GM19463 (cell line): ENCODE data around the gene ZSWIM5.

Experiments
- ATAC-seq: cut with Tn5 transposase; IDR thresholded peaks from one replicate; pipeline ENCODE4 v1.9.1; 2021; ENCODE audit warnings: mild to moderate bottlenecking, moderate library complexity; ENCODE audit not compliant: unreplicated experiment

ZSWIM5 gene

DNA sequence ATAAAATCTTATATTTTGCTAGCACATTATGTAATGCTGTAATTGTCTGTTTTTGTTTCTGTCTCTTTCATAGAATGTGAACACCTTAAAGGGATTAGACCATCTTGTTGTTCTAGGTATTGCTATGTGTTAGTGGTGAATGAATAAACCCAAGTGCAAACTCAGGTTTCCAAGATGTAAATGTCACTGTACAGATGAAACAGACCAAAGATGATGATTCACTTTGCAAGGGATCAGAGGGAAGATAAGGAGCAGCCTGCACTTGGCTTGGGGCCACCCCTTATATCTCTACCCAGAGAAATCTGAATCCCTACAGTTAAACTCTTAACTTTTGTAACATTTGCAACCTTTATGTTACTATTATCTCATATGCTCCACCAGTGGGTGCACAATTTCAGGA is 168.9 kb downstream of the ZSWIM5 start:
- ATAC-seq: no peak

DNA sequence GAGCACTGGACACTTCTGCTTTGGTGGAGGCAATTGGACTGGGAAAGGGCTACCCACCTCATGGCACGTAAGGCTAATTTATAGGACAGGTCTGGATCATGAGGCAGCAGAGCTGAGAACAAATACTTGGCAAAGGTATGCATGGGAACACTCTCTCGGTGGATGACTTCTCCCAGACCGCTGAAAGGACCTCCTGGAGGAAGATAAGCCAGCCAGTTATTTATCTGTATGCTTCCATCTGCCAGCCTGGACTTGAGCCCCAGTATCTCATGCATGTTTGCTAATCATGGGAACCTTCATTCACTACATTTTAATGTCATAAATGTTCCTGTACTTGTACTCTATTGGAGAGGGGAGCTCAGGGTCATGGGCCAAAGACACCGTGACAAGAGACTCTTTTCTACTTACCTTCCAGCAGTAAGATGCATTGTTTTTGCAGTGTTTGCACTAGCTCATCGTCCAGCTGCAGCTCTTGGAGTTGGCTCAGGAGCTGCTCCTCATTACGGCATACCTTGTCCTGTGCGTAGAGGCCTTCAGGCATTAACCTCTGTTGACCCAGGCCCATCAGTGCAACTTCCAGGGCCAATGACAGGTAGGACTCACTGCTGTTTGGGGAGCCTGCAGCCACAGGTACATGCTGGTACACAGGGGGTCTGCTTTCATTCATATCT is 170.6 kb downstream of the ZSWIM5 start:
- no peak for ATAC-seq

DNA sequence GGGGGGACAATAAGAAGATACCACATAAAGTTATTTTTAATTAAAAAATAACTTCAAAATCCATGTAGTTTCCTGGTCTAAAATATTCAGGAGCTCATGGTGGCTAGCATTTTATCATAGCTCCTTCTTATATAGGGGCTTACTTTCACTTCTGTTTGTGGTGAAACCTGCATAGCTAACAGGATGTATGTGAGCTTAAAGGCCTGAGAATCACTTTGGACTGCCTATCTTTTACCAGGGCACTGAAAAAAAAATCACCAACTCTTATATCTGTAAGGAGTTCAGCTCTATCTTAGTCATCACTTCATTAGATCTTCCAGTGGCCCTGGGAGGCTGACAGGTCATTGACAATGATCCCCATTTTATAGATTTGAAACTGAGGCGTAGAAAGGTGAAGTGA is 173.0 kb downstream of the ZSWIM5 start:
- no peak for ATAC-seq

DNA sequence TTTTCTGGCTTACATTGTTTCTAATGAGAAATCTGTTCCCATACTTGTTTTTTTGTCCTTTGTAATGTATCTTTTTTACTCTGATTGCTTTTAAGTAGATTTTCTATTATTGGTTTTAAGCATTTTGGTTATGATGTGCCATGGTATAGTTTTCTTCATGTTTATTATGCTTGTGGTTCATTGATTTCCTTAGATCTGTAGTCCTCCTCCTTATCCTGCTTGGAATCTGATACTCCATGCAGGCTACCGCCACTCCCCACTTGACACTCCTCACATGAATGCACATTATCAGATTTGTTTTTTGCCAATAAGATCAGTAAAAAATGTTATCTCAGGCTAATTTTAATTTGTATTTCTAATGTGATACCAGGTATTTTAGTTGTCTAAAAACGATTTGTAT is 173.6 kb downstream of the ZSWIM5 start:
- no peak for ATAC-seq

DNA sequence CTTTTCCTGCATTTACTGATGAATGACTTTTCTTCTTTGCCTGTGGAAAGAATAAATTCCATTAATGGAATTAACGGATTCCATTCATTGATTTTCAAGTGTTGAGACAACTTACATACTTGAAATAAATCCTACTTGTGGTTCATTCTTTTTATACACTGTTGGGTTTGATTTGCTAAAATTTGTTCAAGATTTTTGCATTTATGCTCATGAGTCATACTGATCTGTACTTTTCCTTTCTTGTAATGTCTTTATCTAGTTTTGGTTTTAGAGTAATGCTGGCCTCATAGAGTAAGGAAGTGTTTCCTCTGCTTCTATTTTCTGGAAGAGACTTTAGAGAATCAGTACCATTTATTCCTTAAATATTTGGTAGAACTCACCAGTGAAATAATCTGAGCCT is 180.0 kb downstream of the ZSWIM5 start:
- no peak for ATAC-seq

DNA sequence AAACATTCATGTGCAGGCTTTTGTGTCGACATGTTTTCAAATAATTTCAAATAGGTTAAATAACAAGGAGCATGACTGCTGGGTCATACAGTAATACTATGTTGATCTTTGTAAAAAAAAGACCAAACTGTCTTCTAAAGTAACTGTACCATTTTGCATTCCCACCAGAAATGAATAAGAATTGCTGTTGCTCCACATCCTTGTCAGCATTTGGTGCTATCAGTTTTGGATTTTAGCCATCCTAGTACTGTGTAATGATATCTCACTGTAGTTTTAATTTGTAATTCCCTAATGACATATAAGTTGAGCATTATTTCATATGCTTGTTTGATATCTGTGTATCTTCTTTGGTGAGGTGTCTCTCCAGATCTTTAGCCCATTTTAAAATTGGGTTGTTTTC is 182.7 kb downstream of the ZSWIM5 start:
- no peak for ATAC-seq

DNA sequence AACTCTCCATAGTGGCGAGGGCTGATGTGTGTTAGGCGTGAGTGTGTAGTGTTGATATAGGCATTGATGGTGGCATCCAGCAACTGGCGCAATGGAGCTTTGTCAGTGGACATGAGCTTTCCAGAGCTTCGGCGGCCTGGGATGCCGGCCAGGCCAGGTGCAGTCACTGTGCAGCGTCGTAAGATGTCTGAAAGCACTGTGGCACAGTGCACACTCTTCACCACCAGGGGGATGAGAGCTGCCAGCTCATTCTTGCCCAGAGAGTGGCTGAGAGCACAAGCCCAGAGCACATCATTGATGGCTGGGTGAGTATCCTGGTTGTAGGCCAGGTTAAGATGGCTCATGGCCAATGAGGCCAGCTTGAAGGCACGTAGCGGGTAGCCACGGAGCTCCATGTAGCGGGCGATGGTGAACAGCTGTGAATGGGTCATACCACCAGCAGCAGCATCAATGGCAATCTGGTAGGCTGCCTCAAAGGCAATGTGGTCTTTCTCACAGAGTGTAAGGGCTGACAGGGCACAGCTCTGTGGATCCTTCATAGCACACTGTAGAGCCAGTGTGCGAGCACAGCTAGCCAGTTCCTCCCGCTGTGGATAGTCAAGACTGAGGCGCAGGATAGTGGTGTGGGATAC is 187.7 kb downstream of the ZSWIM5 start:
- ATAC-seq: peak; percentile 67

DNA sequence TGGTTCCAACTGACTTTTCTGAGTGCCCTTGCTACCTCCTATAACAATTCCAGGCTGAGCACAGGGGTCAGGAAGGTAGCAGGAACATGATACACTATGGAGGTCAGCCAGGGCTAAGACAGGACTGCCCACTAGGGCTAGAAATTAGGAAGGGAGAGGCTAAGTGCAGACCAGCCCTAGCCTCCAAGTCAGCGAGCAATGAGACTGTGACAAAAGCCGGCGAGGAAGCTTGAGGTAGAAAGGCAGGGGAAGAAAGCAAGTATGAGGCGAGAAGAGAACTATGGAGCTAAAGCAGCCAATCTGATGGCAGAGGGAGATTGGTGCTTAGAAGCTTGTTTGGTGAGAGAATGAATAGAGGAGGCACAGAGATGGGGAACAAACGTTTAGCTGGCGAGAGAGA is 189.6 kb downstream of the ZSWIM5 start:
- ATAC-seq: no peak

- ATAC-seq: no peak
Measured at GRCh38 chr1:45016090-45016697, 190.2 kb downstream of the ZSWIM5 start.

GRCh38 chr1:45015683-45016082 is 190.7 kb downstream of the ZSWIM5 start:
- no peak for ATAC-seq

- ATAC-seq: no peak
Measured at GRCh38 chr1:45014321-45015028, 191.9 kb downstream of the ZSWIM5 start.

GRCh38 chr1:45013551-45014209 is 192.7 kb downstream of the ZSWIM5 start:
- ATAC-seq: no peak

- no peak for ATAC-seq
Measured at GRCh38 chr1:45012639-45013278, 193.6 kb downstream of the ZSWIM5 start.

DNA sequence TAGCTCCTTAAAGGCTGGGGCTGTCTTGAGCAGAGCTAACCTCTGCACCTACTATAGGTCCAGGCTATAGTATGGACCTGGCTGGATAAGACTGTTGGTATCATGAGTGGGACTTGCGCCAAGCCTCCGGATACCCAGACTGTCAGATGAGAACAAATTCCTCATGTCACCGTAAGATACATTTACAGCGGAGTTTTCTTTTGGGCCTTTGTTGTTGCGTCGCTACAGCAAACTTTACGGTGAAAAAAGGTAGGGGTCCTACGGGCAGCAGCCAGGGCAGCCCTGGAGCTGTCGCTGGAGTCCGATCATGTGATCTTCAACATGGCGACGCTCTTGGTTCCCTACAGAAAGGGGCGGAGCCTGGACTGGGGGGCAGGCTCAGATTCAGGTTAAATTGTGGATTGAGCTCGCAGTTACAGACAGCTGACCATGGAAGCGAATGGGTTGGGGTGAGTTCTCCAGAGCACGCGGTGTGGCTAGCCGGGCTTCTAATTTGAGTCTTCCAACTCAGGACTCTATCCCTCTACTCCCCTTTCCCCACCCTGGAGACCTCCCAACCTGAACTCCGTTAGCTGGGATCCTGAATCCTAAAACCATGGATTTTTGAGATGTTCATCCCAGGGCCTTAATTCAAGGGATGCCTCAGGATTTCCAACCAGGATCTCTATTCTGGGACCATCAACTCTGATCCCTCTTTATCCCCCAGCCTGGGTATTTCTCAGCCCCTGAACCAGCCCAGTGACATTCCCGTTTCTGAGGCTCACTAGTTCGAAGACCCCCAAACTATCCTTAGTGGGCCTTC is 194.4 kb downstream of the ZSWIM5 start, which contains the start of gene UROD:
TSS of gene UROD (plus strand) at position 418 of the 802 bp plus-strand sequence. CDS start at position 430, 12 bp downstream.
- peak; percentile 61 for ATAC-seq

- ATAC-seq: peak; percentile 80
Measured at GRCh38 chr1:45010855-45011811, 195.3 kb downstream of the ZSWIM5 start, which contains the start of gene HECTD3. HECTD3 (minus strand) TSS chr1:45011324; CDS start chr1:45011257, 67 bp downstream.

- no peak for ATAC-seq
Measured at GRCh38 chr1:45009956-45010854, 196.2 kb downstream of the ZSWIM5 start.

GRCh38 chr1:45009296-45009865 is 197.0 kb downstream of the ZSWIM5 start:
- no peak for ATAC-seq
